SH-SY5Y (cell line): Measurements from ENCODE around the gene ZNF778.

Source experiments
- GATA2 ChIP-seq: IDR thresholded peaks from 2 replicates; pipeline ENCODE4 v1.6.1; 2011; ENCODE audit warnings: mild to moderate bottlenecking, low read depth, low read length
- GATA3 ChIP-seq: IDR thresholded peaks from 2 replicates; pipeline ENCODE4 v1.6.1; 2011; ENCODE audit warnings: low read depth, mild to moderate bottlenecking, low read length, moderate library complexity

- TF ChIP-seq GATA2 (no peak), GATA3 (no peak)
Observed at GRCh38 chr16:89178453-89179147, 38.9 kb upstream of the ZNF778 start.
